ENCODE data around the gene CPT1B. TPM values are rescaled to one million over a fixed set of nuclear protein-coding genes. Genes with fewer than 3 reads are reported as not detected.
"Not testable (repeated sequence)": the region's sequence is repeated elsewhere in the genome, so short reads cannot be mapped to it uniquely, and the experiment has no call there.

CPT1B gene
- total RNA-seq, 2 experiments from 2014 or later: 101 to 138 TPM

DNA sequence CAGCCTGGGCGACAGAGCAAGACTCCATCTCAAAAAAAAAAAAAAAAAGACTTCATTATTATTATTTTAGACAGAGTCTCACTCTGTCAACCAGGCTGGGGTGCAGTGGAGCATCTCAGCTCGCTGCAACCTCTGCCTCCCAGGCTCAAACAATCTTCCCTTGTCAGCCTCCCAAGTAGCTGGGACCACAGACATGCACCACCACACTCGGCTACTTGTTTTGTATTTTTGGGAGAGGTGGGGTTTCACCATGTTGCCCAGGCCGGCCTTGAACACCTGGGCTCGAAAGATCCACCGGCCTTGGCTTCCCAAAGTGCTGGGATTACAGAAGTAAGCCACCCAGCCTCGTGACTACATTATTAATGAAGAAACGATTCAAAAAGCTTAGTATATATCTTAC is 43.1 kb downstream of the CPT1B start:
- H2AFZ ChIP-seq (ENCODE audit: low read length): peak overlapping the region; percentile 67; the same call in 1 of the 2 replicates
- no peaks in the 10 kb centered on the region for H3K9me2 ChIP-seq (ENCODE audit: insufficient read depth, low read length)
- H3K4me3 ChIP-seq (ENCODE audit: low read depth, low read length, poor library complexity, severe bottlenecking): peak overlapping the region; percentile 42
- H3K79me2 ChIP-seq (ENCODE audit: insufficient read depth, low read depth, low read length): no peaks in the 10 kb centered on the region
- BruUV-seq (replicated peaks): no TSS peak
- ChIA-PET POLR2A (interaction anchor here (0.6 to 1.3 kb wide), 3 partner anchors 10 to 35 kb away, joined by 3 to 5 read pairs (median 4); partner anchors contain the start of genes KLHDC7B and SCO2), CTCF (ENCODE audit: unreplicated experiment) (no interaction called here)
- no peaks in the 10 kb centered on the region for H4K20me1 ChIP-seq (ENCODE audit: insufficient read depth, low read length)
- H3K27ac ChIP-seq (ENCODE audit: low read depth, low read length, poor library complexity, severe bottlenecking): peak overlapping the region; percentile 85
- intact Hi-C loops (cut with micrococcal nuclease; ENCODE audit: unreplicated experiment): no loop called here
- H3K9me3 ChIP-seq (ENCODE audit: low read length): no peaks in the 10 kb centered on the region
- H3K4me1 ChIP-seq (ENCODE audit: insufficient read depth, low read length, poor library complexity, severe bottlenecking): peaks cover 87% of the 10 kb centered on the region
- peak; percentile 49 for DNase-seq (ENCODE audit: low spot score)
- no peak for TF ChIP-seq EZH2phosphoT487 (IDR thresholded peaks at IDR 0.05; ENCODE audit: borderline replicate concordance, low read depth, low read length)
- TF ChIP-seq, protein P1, sequence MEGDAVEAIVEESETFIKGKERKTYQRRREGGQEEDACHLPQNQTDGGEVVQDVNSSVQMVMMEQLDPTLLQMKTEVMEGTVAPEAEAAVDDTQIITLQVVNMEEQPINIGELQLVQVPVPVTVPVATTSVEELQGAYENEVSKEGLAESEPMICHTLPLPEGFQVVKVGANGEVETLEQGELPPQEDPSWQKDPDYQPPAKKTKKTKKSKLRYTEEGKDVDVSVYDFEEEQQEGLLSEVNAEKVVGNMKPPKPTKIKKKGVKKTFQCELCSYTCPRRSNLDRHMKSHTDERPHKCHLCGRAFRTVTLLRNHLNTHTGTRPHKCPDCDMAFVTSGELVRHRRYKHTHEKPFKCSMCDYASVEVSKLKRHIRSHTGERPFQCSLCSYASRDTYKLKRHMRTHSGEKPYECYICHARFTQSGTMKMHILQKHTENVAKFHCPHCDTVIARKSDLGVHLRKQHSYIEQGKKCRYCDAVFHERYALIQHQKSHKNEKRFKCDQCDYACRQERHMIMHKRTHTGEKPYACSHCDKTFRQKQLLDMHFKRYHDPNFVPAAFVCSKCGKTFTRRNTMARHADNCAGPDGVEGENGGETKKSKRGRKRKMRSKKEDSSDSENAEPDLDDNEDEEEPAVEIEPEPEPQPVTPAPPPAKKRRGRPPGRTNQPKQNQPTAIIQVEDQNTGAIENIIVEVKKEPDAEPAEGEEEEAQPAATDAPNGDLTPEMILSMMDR (conservative IDR thresholded peaks at IDR 0.05; ENCODE audit: low read length): no peak
- no peaks in the 10 kb centered on the region for H3K36me3 ChIP-seq (ENCODE audit: insufficient read depth, low read length)
- H3K4me2 ChIP-seq (ENCODE audit: low read length): peak overlapping the region; percentile 74

DNA sequence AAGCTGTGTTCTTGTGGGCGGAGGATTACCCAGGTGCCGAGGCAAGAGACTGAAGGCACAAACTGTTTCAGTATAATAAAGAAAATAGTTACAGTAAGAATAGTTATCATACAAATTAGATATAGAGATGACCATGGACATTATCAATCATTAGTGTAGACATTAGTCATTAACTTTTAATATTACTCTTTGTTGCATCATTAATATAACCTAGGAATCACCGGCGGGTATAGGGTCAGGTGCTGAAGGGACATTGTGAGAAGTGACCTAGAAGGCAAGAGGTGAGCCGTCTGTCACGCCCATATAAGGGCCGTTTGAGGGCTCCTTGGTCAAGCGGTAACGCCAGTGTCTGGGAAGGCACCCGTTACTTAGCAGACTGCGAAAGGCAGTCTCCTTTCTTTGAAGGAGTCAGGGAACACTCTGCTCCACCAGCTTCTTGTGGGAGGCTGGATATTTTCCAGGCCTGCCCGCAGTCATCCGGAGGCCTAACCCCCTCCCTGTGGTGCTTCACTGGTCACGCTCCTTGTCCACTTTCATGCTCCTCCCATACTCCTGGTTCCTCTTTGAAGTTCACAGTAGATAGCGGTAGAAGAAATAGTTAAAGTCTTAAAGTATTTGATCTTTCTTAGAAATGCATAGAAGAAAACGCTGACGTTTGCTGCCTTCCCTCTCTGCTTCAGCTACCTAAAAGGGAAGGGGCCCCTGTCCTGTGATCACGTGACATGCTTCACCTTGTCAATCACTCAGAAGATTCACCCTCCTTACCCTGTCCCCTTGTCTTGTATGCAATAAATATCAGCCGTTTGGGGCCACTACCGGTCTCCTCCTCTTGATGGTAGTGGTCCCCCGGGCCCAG is 44.1 kb downstream of the CPT1B start:
- Histone ChIP-seq H2AFZ (ENCODE audit: low read length) (peak overlapping the region; percentile 40; the same call in 1 of the 2 replicates), H3K4me1 (ENCODE audit: insufficient read depth, low read length, poor library complexity, severe bottlenecking) (peaks cover 82% of the 10 kb centered on the region), H3K4me3 (ENCODE audit: low read depth, low read length, poor library complexity, severe bottlenecking) (peak overlapping the region; percentile 46), H3K27ac (ENCODE audit: low read depth, low read length, poor library complexity, severe bottlenecking) (peak overlapping the region; percentile 85), H3K4me2 (ENCODE audit: low read length) (peak overlapping the region; percentile 70)
- H3K79me2 ChIP-seq (ENCODE audit: insufficient read depth, low read depth, low read length); H3K9me3 ChIP-seq (ENCODE audit: low read length); H4K20me1 ChIP-seq (ENCODE audit: insufficient read depth, low read length); H3K36me3 ChIP-seq (ENCODE audit: insufficient read depth, low read length); intact Hi-C loops (cut with micrococcal nuclease; ENCODE audit: unreplicated experiment); H3K9me2 ChIP-seq (ENCODE audit: insufficient read depth, low read length); BruUV-seq (replicated peaks); CTCF ChIA-PET (ENCODE audit: unreplicated experiment): not testable (repeated sequence)
- POLR2A ChIA-PET: interaction anchor here (0.6 to 1.3 kb wide), 3 partner anchors 8 to 14 kb away, joined by 3 to 5 read pairs (median 4); partner anchors contain the start of genes KLHDC7B and SCO2
- DNase-seq (ENCODE audit: low spot score): peak; percentile 83

DNA sequence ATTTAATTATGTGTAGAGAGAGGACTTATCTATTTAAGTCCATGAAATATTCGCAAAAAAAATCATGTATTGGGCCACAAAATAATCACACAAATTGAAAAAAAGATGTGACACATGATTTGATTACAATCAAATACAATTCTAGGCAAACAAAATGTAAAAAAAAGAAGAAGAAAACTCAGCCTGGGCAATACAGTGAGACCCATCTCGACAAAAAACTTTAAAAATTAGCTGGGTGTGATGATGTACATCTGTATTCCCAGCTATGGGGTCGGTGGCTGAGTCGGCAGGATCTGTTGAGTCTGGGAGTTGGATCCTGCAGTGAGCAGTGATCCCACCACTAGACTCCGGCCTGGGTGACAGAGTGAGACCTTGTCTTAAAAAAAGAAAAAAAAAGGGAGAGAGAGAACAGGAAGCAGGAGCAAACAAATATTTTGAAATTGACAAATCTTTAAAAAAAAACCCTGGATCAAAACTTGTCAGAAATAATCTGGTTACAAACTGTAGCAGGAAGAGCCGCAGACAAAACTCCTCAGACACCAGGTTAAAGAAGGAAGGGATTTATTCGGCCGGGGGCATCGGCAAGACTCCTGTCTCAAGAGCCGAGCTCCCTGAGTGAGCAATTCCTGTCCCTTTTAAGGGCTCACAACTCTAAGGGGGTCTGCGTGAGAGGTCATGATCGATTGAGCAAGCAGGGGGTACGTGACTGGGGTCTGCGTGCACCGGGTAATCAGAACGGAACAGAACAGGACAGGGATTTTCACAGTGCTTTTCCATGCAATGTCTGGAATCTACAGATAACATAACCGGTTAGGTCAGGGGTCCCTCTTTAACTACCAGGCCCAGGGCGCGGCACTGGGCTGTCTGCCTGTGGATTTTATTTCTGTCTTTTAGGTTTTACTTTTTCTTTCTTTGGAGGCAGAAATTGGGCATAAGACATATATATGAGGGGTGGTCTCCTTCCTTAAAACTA is 45.1 kb downstream of the CPT1B start:
- H4K20me1 ChIP-seq (ENCODE audit: insufficient read depth, low read length): no peaks in the 10 kb centered on the region
- TF ChIP-seq, protein P1 (conservative IDR thresholded peaks at IDR 0.05; ENCODE audit: low read length): no peak
- no peak for TF ChIP-seq EZH2phosphoT487 (IDR thresholded peaks at IDR 0.05; ENCODE audit: borderline replicate concordance, low read depth, low read length)
- peak overlapping the region; percentile 71 for H3K4me3 ChIP-seq (ENCODE audit: low read depth, low read length, poor library complexity, severe bottlenecking)
- H2AFZ ChIP-seq (ENCODE audit: low read length): no peak overlapping the region
- H3K27ac ChIP-seq (ENCODE audit: low read depth, low read length, poor library complexity, severe bottlenecking): peak overlapping the region; percentile 85
- ChIA-PET POLR2A (interaction anchor here (0.5 to 1.2 kb wide), 5 partner anchors 7 to 37 kb away, joined by 3 read pairs; no protein-coding TSS in a partner anchor), CTCF (ENCODE audit: unreplicated experiment) (no interaction called here)
- H3K79me2 ChIP-seq (ENCODE audit: insufficient read depth, low read depth, low read length): no peaks in the 10 kb centered on the region
- H3K36me3 ChIP-seq (ENCODE audit: insufficient read depth, low read length): no peaks in the 10 kb centered on the region
- peak overlapping the region; percentile 92 for H3K4me2 ChIP-seq (ENCODE audit: low read length)
- intact Hi-C loops (cut with micrococcal nuclease; ENCODE audit: unreplicated experiment): no loop called here
- H3K9me3 ChIP-seq (ENCODE audit: low read length): no peaks in the 10 kb centered on the region
- H3K9me2 ChIP-seq (ENCODE audit: insufficient read depth, low read length): no peaks in the 10 kb centered on the region
- DNase-seq (ENCODE audit: low spot score): no peak
- H3K4me1 ChIP-seq (ENCODE audit: insufficient read depth, low read length, poor library complexity, severe bottlenecking): peaks cover 73% of the 10 kb centered on the region
- no TSS peak for BruUV-seq (replicated peaks)

All from OCI-LY7 (cell line).